Measurements from ENCODE around the gene GOLT1A.

Gene GOLT1A

DNA sequence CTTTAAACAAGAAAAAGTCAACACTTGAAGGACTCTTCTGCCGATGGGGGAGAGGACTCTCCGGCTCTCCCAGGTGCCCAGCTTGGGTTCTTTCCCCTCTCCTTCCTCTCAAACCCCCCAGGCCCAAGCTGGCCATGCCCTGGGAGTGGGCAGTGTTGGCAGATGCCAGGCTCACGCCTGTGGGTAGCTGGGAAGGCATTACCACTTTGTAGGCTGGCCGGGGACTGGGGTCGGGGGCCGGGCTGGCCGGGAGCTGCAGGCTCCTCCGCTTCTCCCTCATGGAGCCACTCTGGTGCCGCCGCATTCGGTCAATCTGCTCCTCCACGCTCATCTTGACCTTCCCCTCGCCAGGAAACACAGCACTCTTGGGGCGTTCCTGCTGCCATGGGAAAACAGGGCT, 16.4 kb upstream of the GOLT1A start:
- H3K27ac ChIP-seq = no peak overlapping the region
- no peak for TF ChIP-seq ZFX (IDR thresholded peaks at IDR 0.05; ENCODE audit: borderline replicate concordance)
- TF ChIP-seq CTCF (IDR thresholded peaks at IDR 0.05) = no peak

- TF ChIP-seq ZFX (IDR thresholded peaks at IDR 0.05; ENCODE audit: borderline replicate concordance) (no peak), CTCF (IDR thresholded peaks at IDR 0.05) (no peak)
- no peak overlapping the region for H3K27ac ChIP-seq
These were observed 15.1 kb upstream of the GOLT1A start for GRCh38 chr1:204228896-204229295.

GRCh38 chr1:204227996-204228785, 14.4 kb upstream of the GOLT1A start:
- TF ChIP-seq CTCF (IDR thresholded peaks at IDR 0.05) = no peak
- no peak overlapping the region for H3K27ac ChIP-seq

GRCh38 chr1:204227351-204227750, 13.6 kb upstream of the GOLT1A start:
- no peak for TF ChIP-seq CTCF (IDR thresholded peaks at IDR 0.05)
- TF ChIP-seq ZFX (IDR thresholded peaks at IDR 0.05; ENCODE audit: borderline replicate concordance) = no peak
- no peak overlapping the region for H3K27ac ChIP-seq

- no peak overlapping the region for H3K27ac ChIP-seq
- TF ChIP-seq ZFX (IDR thresholded peaks at IDR 0.05; ENCODE audit: borderline replicate concordance) = no peak
- TF ChIP-seq CTCF (IDR thresholded peaks at IDR 0.05) = no peak
These were observed 12.3 kb upstream of the GOLT1A start for GRCh38 chr1:204225841-204226735.

DNA sequence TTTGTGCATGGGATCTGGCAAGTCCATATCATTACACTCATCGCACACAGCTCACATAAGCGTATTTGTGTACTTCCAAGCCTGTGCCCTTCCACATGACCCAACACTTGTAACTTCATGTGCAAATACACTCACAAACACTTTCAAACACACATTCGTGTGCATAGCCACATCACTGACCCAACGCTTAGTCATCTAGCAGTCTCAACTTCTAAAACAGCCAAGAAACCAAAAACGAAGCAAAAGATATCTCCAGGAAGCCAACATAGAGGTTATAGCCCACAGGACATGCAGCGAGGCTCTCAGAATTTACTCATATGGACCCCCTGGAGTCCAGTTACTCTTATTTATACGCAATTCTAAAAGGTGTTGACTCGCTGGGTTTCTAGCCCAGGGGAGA, 10.9 kb upstream of the GOLT1A start:
- TF ChIP-seq CTCF (IDR thresholded peaks at IDR 0.05) = no peak
- no peak for TF ChIP-seq ZFX (IDR thresholded peaks at IDR 0.05; ENCODE audit: borderline replicate concordance)
- no peak overlapping the region for H3K27ac ChIP-seq

Measured in 22Rv1 (cell line).